NCI-H510A treated with DMSO at 0.1 percent for 48 hours (cell line): Measurements from ENCODE around the gene FSTL5.

ENCODE experiments used
- DNase-seq: peaks from one replicate; lab custom pipeline; 2025; lab: John Stamatoyannopoulos, UW

FSTL5 gene

GRCh38 chr4:161577579-161578301, 586.1 kb downstream of the FSTL5 start:
- DNase-seq = no peak

GRCh38 chr4:161573836-161574235, 590.0 kb downstream of the FSTL5 start:
- DNase-seq = no peak

- DNase-seq = peak; percentile 13
Measured at GRCh38 chr4:161564230-161564834, 599.5 kb downstream of the FSTL5 start.

- DNase-seq = no peak
Measured at GRCh38 chr4:161555689-161556660, 607.8 kb downstream of the FSTL5 start.

DNA sequence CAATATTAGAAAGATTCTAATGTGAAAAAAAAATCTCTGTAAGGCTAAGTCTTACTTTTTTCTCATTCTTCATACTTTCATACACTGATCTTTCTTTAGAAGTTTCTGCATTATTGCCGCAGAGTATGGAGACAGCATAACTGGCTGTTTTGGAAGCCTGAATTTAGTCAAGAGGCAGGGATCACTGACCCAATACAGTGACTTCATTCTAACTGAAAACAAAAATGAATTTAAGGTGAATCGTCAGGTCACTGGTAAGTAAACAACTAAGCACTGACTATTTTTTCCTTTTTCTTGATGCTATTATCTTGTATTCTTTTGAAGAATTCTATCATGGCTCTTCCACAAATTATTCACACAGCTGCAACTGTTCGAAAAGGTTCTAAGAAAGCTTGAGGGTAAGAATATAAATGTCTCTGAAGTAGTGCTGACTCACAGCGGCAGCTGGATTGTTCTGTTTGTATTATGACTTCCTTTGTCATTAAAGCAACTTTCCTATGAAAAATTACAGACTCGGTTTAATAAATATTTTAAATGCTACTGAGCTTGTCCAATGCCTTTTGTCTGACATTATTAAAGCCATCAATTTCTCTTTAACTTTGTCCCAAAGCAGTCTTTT, 609.3 kb downstream of the FSTL5 start:
- peak; percentile 14 for DNase-seq

DNA sequence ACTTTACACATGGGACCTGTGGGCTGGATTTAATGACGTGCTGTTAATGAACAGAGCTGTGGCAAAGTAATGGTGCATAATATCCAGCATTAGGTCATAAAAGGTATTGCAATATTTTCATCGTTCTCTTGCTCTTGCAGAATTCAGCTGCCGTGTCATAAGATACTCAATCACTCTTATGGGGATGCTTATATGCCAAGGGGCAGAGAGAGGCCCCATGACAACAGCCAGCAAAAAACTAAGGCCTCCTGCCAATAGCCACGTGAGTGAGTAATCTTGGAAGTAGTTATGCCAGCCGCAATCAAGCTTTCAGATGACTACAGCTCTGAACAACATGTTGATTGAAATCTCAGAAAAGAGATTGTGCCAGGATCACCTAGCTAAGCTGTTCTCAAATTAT, 616.9 kb downstream of the FSTL5 start:
- DNase-seq = no peak

- DNase-seq = no peak
Measured at GRCh38 chr4:161540265-161540664, 623.5 kb downstream of the FSTL5 start.

DNA sequence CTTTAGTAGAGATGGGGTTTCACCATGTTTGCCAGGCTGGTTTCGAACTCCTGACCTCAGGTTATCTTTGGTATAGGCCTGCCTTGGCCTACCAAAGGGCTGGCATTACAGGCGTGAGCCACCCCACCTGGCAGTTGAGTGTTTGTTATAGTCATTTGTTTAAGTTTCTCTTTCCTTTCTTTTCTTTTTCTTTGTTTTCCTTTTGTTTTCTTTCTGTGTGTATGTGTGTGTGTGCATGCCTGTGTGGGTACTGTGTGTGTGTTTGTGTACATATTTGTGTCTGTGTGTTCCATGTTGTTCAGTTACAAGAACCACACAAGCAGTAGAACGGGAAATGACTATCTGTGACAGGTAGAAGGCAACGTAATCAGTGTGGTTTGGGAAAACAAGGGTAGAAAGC, 624.9 kb downstream of the FSTL5 start:
- no peak for DNase-seq

GRCh38 chr4:161530710-161531109, 633.1 kb downstream of the FSTL5 start:
- no peak for DNase-seq

DNA sequence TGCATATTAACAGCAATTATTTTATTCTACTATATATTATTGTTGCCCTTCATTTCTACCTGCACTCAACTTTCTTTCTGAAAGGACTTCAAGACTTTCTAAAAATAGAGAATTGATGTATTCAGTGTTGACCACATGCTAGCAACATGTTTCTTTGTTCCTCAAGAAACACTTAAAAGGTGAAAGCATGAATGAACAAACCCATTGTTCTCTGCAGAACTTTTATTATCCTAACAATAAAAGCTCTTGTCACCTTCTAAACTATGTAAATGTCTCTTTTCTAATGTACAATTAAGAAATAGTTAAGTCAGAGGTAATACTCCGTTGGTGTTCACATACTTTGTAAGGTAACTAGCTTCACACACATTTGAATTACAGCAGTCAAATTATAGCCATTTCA, 638.7 kb downstream of the FSTL5 start:
- DNase-seq = no peak

DNA sequence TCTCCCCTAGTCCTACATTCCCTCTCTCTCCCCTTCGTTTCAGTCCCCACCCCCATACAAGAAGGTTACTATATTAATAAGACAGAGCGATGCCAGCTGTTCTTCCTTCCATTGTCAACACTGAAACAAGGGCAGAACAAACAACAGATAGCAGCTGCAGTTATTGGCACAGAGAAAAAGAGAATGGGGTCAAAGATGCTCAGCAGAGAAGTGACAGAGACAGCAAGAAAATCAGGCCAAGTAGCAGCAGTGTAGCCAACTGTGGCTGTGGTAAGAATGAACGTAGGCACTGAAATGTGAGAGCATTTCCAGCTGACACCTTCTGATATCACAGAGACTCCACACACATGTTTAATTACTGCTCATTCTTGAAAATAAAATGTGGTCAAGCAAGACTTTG, 641.8 kb downstream of the FSTL5 start:
- peak; percentile 53 for DNase-seq

GRCh38 chr4:161519611-161520010, 644.2 kb downstream of the FSTL5 start:
- no peak for DNase-seq

GRCh38 chr4:161517941-161518340, 645.9 kb downstream of the FSTL5 start:
- DNase-seq = no peak

DNA sequence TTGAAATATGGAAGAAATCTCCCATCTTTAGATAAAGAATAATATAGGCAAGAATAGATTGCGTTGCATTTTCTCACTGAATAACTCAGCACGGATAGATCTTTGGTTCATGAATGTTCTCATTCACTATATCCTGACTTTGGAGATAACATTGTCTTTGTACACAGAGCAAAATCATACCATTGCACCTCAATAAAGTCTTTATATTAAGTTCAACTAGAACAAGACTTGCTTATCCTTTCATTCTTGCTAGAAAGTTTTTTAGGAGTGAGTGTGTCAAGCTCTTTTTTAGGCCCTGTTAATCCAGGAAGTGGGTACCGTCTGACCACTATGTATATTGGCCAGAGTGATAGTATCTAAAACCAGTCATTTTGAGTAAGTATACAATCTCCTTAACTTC, 658.7 kb downstream of the FSTL5 start:
- DNase-seq = no peak

GRCh38 chr4:161498155-161498554, 665.6 kb downstream of the FSTL5 start:
- no peak for DNase-seq

GRCh38 chr4:161486461-161486860, 677.3 kb downstream of the FSTL5 start:
- DNase-seq = no peak

- DNase-seq = no peak
Measured at GRCh38 chr4:161466316-161466715, 697.5 kb downstream of the FSTL5 start.

- no peak for DNase-seq
Measured at GRCh38 chr4:161463436-161463835, 700.4 kb downstream of the FSTL5 start.

GRCh38 chr4:161457906-161458305, 705.9 kb downstream of the FSTL5 start:
- DNase-seq = no peak

DNA sequence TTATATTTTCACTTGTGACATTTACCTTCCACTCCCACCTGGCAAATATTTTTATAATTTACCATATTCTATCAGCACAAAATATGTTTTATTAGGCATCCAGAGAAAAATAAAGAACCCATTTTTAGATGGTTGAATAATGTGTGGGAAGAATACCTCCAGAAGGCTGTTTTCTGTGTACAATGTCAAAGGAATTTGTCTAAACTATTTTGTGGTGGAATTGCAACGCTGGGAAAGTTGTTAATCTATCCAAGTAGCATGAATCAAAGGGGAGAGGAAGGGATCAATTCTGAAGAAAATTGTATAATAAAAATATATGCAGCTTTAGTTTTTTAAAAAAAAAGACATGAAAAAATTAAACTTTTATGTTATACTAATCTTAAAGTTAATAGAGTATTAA, 706.5 kb downstream of the FSTL5 start:
- no peak for DNase-seq

DNA sequence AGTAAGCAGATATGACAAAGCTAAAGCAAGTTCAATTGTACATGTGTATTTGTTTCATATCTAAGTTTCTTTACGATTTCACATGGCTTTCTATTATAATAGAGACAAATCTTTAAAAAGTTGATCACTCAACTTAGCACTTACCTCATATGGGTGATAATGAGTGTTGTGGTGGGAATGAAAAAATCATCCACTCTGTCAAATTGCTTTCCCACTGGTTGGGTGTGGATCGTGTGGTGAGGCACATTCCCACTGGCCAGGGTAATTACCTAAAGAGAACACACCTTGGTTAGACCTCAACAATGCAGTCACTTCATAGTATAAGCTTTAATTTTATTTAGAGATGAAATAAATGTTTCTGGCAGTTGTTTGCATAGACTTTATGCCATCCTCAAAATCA, 708.9 kb downstream of the FSTL5 start:
- no peak for DNase-seq

DNA sequence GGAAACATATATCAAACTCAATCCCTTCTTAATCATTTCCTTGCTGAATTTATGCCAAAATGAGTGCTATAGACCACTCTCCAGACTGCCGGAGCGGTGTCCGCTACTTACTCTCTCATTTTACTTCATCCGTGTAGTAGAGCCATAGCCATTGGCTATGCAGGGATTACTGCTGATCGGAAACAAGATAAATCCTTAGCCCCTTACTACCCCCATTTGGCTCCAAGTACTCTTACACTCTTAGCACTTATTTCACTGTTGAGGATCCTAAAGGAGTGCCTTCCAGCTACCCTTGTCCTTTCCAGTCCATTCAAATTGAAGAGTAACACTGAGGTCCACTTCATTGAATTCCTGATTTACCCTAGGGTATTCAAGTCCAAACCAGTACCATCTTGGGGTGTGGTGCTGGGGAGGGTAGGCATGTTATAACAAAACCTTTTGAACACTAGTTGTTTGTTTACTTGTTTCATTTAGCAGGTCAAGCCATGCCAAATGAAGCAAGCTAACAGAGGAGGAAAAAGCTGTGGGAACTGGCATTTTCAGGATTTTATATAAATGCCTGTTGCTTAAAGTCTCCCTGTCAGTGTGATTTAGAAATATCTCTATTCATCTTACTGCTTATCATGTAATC, 715.1 kb downstream of the FSTL5 start:
- DNase-seq = no peak
